Tibial nerve (tissue), 4 donors: ENCODE measurements around the gene THAP12. TPM values are rescaled to one million over a fixed set of nuclear protein-coding genes. Genes with fewer than 3 reads are reported as not detected.

Experiments
- DNase-seq, 2 donors: peaks; one replicate each; pipeline ENCODE4 v3.0.0-alpha.2; 2019; ENCODE audit warnings: low spot score in 2 of 2
- H3K27ac ChIP-seq, 4 donors: fragments of 200-600 bp; sonication (generic) in 3 of 4; one replicate each; pipeline ENCODE4 v1.5.1; 2017 to 2019; ENCODE audit warnings: mild to moderate bottlenecking in 1 of 4
- H3K27me3 ChIP-seq, 2 donors: fragments of 200-600 bp; sonication (generic) in 1 of 2; one replicate each; pipeline versions ENCODE4 v1.5.1 to v1.6.0; 2017 to 2019
- H3K36me3 ChIP-seq, 3 donors: fragments of 200-600 bp; sonication (generic); one replicate each; pipeline ENCODE4 v1.5.1; 2018 to 2019
- H3K4me1 ChIP-seq, 4 donors: fragments of 200-600 bp; sonication (generic) in 3 of 4; one replicate each; pipeline ENCODE4 v1.5.1; 2017 to 2019
- H3K4me3 ChIP-seq, 4 donors: fragments of 200-600 bp; sonication (generic) in 3 of 4; one replicate each; pipeline ENCODE4 v1.5.1; 2017 to 2019; ENCODE audit warnings: mild to moderate bottlenecking in 1 of 4, moderate library complexity in 1 of 4
- H3K9me3 ChIP-seq, 4 donors: fragments of 200-600 bp; sonication (generic) in 3 of 4; one replicate each; pipeline ENCODE4 v1.5.1; 2017 to 2019
- CTCF ChIP-seq, 5 experiments: fragments of 200-600 bp in 3 of 5; fragments of 450-650 bp in 2 of 5; sonication (generic) in 3 of 5; IDR thresholded peaks; one replicate each; pipeline ENCODE4 v1.5.1; 2016 to 2019; ENCODE audit warnings: antibody characterized with exemption in 5 of 5, mild to moderate bottlenecking in 3 of 5, moderate library complexity in 2 of 5
- EP300 ChIP-seq, 2 donors: sonication (generic); formaldehyde crosslinking; IDR thresholded peaks; one replicate each; pipeline ENCODE4 v1.6.1; 2017; ENCODE audit warnings: antibody characterized with exemption in 2 of 2, mild to moderate bottlenecking in 1 of 2
- POLR2A ChIP-seq, 2 donors: fragments of 450-650 bp; IDR thresholded peaks; one replicate each; pipeline ENCODE4 v1.6.1; 2017; ENCODE audit warnings: antibody characterized with exemption in 2 of 2, mild to moderate bottlenecking in 2 of 2, moderate library complexity in 2 of 2
- WGBS, 2 donors: methylation state at CpG; one replicate each; pipeline ENCODE4 v1.1.5; 2018; 5-methylcytosine and 5-hydroxymethylcytosine counted together
- total RNA-seq, 4 donors: library from RNA; depleted of rRNA; stranded (reverse); fragments of >200 nt; gene quantifications; one replicate each; pipeline ENCODE4 v1.1.0, GENCODE V29; 2016

Gene THAP12
- total RNA-seq, 4 donors from 2014 or later: 30.4 to 42.6 (median 35.7) TPM

GRCh38 chr11:76313913-76314740 is 66.8 kb downstream of the THAP12 start:
- Histone ChIP-seq H3K36me3 (no peaks in the 10 kb centered on the region), H3K9me3 (no peaks in the 10 kb centered on the region), H3K4me1 (peaks cover 0 to 3% (median 0%) of the 10 kb centered on the region in 4 donors), H3K27me3 (no peaks in the 10 kb centered on the region), H3K4me3 (no peak overlapping the region), H3K27ac (no peak overlapping the region)
- WGBS, 2 donors: 61% methylated on average over 13 to 15 of the region's 15 CpGs
- TF ChIP-seq EP300 (IDR thresholded peaks at IDR 0.05): no peak
- TF ChIP-seq CTCF (IDR thresholded peaks at IDR 0.05): no peak
- no peak for TF ChIP-seq POLR2A (IDR thresholded peaks at IDR 0.05)
- DNase-seq: no peak

DNA sequence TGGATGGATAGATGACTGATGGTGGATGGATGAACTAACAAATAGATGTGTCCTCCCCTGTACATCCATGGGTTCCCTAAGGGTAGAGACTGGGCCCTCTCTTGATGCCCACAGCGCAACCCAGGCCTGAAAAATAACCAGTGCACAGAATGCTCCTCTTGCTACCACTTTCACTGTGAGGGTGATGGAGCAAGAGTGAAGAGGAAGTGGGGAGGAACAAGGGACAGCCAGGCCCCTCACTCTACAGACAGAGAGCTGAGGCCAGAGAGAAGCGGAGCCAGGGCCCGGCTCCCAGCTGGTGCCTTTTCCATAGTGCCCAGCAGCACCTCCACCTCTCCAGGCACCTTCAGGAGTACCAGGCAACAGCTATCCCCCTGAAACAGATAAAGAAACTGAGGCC is 67.7 kb downstream of the THAP12 start:
- TF ChIP-seq EP300 (IDR thresholded peaks at IDR 0.05) (no peak), CTCF (IDR thresholded peaks at IDR 0.05) (no peak), POLR2A (IDR thresholded peaks at IDR 0.05) (no peak)
- Histone ChIP-seq H3K9me3 (no peaks in the 10 kb centered on the region), H3K4me1 (no peaks in the 10 kb centered on the region), H3K36me3 (no peaks in the 10 kb centered on the region), H3K27ac (no peak overlapping the region), H3K4me3 (no peak overlapping the region), H3K27me3 (no peaks in the 10 kb centered on the region)
- no peak for DNase-seq
- 96 to 98% methylated on average over 3 of the region's 3 CpGs for WGBS, 2 donors

GRCh38 chr11:76310832-76311595 is 69.9 kb downstream of the THAP12 start:
- TF ChIP-seq EP300 (IDR thresholded peaks at IDR 0.05) (no peak), POLR2A (IDR thresholded peaks at IDR 0.05) (no peak), CTCF (IDR thresholded peaks at IDR 0.05) (no peak)
- Histone ChIP-seq H3K36me3 (no peaks in the 10 kb centered on the region), H3K27ac (no peak overlapping the region), H3K27me3 (no peaks in the 10 kb centered on the region), H3K9me3 (no peaks in the 10 kb centered on the region), H3K4me1 (no peaks in the 10 kb centered on the region), H3K4me3 (no peak overlapping the region)
- WGBS, 2 donors: 69 to 74% methylated on average over 13 of the region's 13 CpGs
- DNase-seq: no peak

GRCh38 chr11:76307978-76308747 is 72.8 kb downstream of the THAP12 start:
- Histone ChIP-seq H3K4me1 (no peaks in the 10 kb centered on the region), H3K27ac (no peak overlapping the region), H3K36me3 (no peaks in the 10 kb centered on the region), H3K9me3 (no peaks in the 10 kb centered on the region), H3K27me3 (no peaks in the 10 kb centered on the region), H3K4me3 (no peak overlapping the region)
- WGBS, 2 donors: 73 to 78% methylated on average over 4 to 5 of the region's 6 CpGs
- no peak for TF ChIP-seq EP300 (IDR thresholded peaks at IDR 0.05)
- TF ChIP-seq CTCF (IDR thresholded peaks at IDR 0.05): no peak
- no peak for TF ChIP-seq POLR2A (IDR thresholded peaks at IDR 0.05)
- no peak for DNase-seq
